ENCODE data around the gene KIRREL1.
A peak's percentile ranks its signal among the peaks of the same experiment; 100 is the strongest.

Gene KIRREL1

GRCh38 chr1:158007667-158008386, 14.4 kb downstream of the KIRREL1 start:
- DNase-seq (ENCODE audit: low read depth) = no peak

GRCh38 chr1:158008630-158009029, 15.2 kb downstream of the KIRREL1 start:
- no peak for DNase-seq (ENCODE audit: low read depth)

GRCh38 chr1:158011714-158012113, 18.3 kb downstream of the KIRREL1 start:
- DNase-seq (ENCODE audit: low read depth) = no peak

GRCh38 chr1:158013840-158014730, 20.6 kb downstream of the KIRREL1 start:
- no peak for DNase-seq (ENCODE audit: low read depth)

GRCh38 chr1:158014731-158015320, 21.4 kb downstream of the KIRREL1 start:
- DNase-seq (ENCODE audit: low read depth) = no peak

GRCh38 chr1:158016651-158017335, 23.3 kb downstream of the KIRREL1 start:
- DNase-seq (ENCODE audit: low read depth) = peak; percentile 37

- DNase-seq (ENCODE audit: low read depth) = no peak
These were observed 24.6 kb downstream of the KIRREL1 start for GRCh38 chr1:158017800-158018595.

GRCh38 chr1:158019171-158019868, 25.9 kb downstream of the KIRREL1 start:
- DNase-seq (ENCODE audit: low read depth) = peak; percentile 97

- DNase-seq (ENCODE audit: low read depth) = peak; percentile 35
These were observed 26.9 kb downstream of the KIRREL1 start for GRCh38 chr1:158020259-158020885.

- DNase-seq (ENCODE audit: low read depth) = no peak
These were observed 27.6 kb downstream of the KIRREL1 start for GRCh38 chr1:158020886-158021620.

- DNase-seq (ENCODE audit: low read depth) = no peak
These were observed 28.3 kb downstream of the KIRREL1 start for GRCh38 chr1:158021721-158022120.

- no peak for DNase-seq (ENCODE audit: low read depth)
These were observed 29.3 kb downstream of the KIRREL1 start for GRCh38 chr1:158022554-158023312.

GRCh38 chr1:158024737-158025136, 31.3 kb downstream of the KIRREL1 start:
- no peak for DNase-seq (ENCODE audit: low read depth)

GRCh38 chr1:158025576-158026230, 32.3 kb downstream of the KIRREL1 start:
- no peak for DNase-seq (ENCODE audit: low read depth)

- no peak for DNase-seq (ENCODE audit: low read depth)
These were observed 33.2 kb downstream of the KIRREL1 start for GRCh38 chr1:158026651-158027050.

- DNase-seq (ENCODE audit: low read depth) = no peak
These were observed 34.1 kb downstream of the KIRREL1 start for GRCh38 chr1:158027508-158027907.

- DNase-seq (ENCODE audit: low read depth) = peak; percentile 42
These were observed 35.5 kb downstream of the KIRREL1 start for GRCh38 chr1:158028969-158029368.

- no peak for DNase-seq (ENCODE audit: low read depth)
These were observed 41.6 kb downstream of the KIRREL1 start for GRCh38 chr1:158035014-158035413.

Data from ELR (cell line).